Measurements from ENCODE around the gene GNLY.
A peak's percentile ranks its signal among the peaks of the same experiment; 100 is the strongest.
"Not testable (repeated sequence)": the region's sequence is repeated elsewhere in the genome, so short reads cannot be mapped to it uniquely, and the experiment has no call there.

The GNLY gene

DNA sequence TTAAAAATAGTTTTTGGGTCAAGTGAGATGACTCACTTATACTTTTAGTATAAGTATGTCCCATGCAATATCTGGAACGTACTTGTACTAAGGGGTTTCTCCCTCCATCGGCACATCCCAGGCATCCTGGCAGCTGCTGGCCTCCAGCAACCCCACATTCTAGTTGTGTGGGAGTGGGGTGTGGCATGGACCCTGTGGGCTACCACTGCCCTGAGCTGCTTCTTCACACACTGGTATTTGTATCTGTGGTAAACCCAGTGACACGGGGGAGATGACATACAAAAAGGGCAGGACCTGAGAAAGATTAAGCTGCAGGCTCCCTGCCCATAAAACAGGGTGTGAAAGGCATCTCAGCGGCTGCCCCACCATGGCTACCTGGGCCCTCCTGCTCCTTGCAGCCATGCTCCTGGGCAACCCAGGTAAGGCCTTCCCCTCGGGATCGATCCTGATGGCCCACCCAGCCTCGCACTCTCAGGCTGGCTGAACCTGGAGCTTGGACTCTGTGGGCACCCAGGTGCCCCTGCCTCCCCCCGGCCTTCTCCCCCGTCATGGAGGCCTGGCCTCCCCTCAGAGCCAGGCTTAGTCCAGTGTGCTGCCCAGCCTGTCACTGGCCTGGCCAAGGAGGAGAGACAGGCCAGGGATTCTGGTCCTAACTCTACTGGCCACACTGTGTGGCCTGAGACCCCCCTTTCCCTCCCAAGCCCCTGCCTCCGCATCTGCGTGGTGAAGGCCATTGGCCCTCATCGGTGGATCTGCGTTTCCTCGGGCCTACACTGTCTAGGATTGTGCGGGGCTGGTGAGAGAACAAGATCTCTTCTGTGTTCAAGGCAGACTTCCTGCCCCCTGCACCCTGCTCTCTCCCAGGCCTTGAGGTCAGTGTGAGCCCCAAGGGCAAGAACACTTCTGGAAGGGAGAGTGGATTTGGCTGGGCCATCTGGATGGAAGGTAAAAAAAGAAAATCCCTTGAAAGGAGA lies at the start of gene GNLY:
TSS of gene GNLY (plus strand) at position 307 of the 974 bp plus-strand sequence. CDS start at position 368, 61 bp downstream.
- DNase-seq (ENCODE audit: low read depth): no peak

- DNase-seq (ENCODE audit: low read depth): no peak
Measured at GRCh38 chr2:85644909-85645308, 49.2 kb upstream of the GNLY start.

DNA sequence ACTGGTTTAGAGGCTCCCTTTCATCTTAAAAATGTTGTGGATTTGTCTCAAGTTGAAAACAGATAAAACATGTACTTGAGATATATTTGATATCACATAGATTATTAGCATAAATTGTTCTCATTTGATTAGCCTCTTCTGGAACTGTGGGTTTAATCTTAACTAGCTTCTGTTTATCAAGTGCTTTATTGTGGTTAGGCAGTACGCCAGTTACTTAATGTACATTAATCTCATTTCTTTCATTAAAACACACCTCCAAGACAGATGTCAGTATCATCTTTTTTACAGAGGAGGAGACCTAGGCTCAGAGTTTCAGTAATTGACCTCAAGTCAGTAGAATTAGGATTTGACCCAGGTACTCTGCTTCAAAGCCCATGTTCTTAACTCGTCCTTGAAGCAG lies 48.0 kb upstream of the GNLY start:
- DNase-seq (ENCODE audit: low read depth): no peak

DNA sequence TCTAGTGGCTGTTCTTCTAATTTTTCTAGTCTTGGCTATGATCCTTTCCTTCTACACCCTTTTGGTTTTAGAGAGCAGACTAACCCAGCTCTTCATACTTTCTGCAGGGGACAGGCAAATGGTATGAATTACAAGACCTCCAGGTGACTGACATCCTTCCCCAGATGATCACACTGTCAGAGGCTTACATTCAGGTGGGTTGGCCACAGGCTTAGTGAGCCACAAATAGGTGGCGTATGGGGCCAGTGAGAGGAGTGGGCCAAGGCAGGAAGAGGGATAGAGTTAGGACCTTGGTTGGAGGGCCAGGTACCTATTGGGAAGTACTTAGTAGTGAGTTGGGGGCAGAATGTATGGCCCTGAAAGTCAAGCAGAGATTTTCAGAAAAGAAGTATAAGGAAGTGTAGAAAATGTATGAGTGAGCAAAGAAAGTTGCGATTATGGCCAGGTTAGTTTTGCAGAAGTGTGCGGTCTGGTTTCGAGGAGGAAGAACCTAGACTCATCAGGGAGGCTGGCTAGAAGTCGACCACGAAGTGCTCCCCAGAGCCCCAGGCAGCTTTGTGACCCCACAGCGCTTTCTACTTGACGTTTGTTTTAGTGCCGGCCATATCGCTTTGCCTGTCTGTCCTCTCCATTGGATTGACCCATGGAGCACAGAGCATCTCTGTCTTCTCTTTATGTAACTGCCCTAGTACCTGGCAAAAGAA lies 46.2 kb upstream of the GNLY start:
- no peak for DNase-seq (ENCODE audit: low read depth)

DNA sequence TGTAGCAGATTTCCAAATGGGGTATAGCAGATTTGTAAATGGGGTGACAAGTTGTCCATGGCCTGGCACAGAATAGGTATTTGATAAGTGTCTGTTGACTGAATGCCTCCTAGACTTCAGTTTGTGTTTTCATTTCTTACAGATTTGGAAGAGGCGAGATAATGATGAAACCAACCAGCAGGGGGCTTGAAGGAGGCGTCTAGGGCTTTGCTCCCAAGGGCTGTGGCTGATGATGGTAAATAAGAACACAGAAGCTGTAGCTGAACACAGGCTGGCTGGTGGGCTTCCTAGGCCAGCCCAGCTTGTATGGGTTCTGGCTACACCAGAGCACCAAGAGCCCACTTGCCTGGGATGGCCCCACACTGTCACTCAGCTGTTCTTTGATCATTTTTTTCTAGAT lies 45.5 kb upstream of the GNLY start:
- peak; percentile 79 for DNase-seq (ENCODE audit: low read depth)

DNA sequence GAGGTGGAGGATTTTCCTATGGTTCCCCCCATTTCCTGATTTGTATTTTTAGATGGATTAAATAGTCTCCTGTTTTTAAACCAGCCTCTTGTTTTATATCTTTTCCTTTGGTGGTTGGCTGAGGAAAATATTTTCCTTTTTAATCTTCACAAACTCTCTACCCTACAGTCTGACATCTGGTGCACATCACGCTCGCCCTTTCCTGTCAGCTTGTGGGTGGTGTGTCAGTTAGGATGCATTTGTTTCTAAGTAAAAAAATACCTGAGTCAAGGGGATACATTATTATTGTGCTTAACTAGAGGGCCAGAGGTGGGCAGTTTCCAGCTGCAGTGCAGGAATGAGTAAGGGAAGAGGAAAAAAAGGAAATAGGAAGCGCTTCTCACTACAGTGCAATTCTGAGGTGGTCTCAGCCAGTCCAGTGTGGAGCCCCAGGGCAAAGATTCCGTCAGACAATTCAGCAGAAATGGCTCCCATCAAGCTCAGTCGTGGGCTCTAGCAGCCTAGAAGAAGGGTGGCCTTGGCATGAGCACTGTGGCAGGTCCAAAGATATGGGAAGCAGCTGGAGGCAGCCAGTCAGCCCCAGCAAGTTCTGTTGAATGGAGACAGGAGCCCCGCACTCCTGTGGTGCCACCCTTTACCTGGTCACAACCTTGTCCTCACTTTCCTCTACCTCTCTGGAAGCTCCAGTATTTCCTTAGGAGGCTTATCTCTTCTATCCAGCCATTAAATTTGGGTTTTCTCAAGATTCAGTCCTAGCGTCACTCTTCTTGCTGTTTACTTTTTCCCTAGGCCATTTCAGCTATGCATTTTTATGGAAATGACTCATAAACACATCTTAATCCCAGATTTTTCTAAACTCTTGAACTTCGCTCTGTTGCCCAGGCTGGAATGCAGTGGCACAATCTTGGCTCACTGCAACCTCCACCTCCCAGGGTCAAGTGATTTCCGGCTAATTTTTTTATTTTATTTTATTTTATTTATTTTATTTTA lies 44.7 kb upstream of the GNLY start:
- DNase-seq (ENCODE audit: low read depth): peak; percentile 86

- DNase-seq (ENCODE audit: low read depth): no peak
Measured at GRCh38 chr2:85650456-85650855, 43.7 kb upstream of the GNLY start.

DNA sequence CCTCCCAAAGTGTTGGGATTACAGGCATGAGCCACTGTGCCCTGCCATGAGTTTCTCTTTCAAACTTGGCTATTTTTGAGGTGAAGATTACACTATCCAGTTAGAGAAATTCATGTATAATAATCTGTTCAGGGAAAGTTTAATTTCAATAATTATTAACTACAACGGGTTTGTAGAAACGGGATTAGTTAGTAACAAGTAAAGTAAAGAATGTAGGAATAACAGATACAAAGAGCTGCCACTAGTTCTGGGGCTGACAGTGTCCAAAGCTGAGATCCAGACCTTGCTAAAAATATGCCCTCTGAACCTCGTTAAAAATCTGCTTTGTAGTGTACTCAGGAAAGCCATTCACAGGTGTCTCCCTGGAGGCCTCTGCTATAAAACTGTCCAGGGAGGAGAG lies 43.1 kb upstream of the GNLY start:
- DNase-seq (ENCODE audit: low read depth): no peak

- DNase-seq (ENCODE audit: low read depth): no peak
Measured at GRCh38 chr2:85652056-85652455, 42.1 kb upstream of the GNLY start.

DNA sequence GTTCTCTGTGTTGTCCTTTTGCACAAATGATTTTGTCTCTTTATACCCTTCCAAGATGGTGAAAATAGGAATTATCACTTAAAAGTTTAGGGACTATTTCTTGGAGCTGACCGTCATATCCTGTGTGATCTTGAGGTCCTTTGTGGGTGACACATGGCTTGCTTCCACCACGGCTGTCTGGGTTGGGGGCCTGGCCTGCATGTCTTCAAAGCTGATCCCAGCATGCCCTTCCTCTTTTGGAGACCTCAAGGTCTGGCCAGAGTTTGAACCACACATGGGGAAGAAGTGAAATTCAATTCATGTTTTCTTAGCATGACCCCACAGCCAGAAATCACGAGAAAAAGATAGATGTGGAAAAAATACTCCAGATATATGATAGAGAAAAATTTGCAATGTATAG lies 40.2 kb upstream of the GNLY start:
- no peak for DNase-seq (ENCODE audit: low read depth)

DNA sequence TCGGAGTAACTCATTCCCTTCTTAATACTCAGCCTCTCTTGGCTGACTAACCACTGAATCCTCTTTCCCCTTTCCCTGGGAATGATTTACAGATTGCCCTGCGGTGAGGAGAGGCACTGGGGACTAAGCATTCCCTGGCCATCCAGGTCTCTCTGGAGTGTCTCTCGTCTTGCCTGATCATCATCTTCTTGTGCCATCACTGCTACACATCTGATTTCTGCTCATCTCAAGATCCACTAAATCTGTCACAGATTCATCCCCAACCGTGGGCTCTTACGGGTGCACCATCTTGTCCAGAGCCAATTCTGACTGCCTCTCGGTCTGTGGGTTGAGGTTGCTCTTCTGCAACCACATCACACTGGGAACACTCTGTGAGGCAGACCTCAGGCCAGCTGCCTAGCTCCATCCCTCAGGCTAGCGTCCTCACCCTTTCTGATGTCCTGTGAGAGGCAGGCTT lies 38.2 kb upstream of the GNLY start:
- DNase-seq (ENCODE audit: low read depth): peak; percentile 91

- peak; percentile 59 for DNase-seq (ENCODE audit: low read depth)
Measured at GRCh38 chr2:85656468-85656867, 37.7 kb upstream of the GNLY start.

GRCh38 chr2:85657399-85657798 lies 36.8 kb upstream of the GNLY start:
- not testable (repeated sequence) for DNase-seq (ENCODE audit: low read depth)

DNA sequence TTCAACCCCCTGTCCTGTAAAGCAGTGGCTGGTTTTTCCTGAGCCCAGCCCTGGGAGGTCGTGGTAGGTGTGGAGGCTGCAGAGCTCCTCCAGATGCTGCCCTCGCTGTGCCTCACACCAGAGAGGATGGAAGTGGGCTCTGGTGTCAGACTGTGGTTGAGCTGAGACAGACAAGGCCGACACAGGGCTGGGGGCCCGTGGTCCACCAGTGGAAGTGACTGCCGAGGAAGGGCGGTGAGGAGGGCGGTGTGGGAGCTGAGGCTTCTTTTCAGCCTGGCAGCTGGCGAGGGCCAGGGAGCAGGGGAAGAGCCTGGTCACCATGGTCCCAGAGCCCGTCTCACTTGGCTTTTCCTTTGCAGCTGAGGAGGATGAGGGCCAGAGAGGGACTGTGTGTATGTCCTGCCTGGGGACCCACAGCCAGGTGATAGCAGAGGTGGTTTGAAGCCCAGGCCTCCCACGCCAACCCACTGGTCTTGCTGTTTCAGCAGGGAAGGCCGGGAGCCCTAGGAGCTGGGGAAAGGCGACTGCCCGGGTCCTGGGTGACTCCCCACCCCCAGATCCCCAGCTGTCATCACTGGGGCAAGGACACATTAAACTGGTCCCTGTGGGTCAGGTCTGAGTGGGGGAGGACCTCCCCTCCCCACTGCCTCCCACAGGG lies 34.7 kb upstream of the GNLY start:
- no peak for DNase-seq (ENCODE audit: low read depth)

- DNase-seq (ENCODE audit: low read depth): not testable (repeated sequence)
Measured at GRCh38 chr2:85660301-85660700, 33.9 kb upstream of the GNLY start.

GRCh38 chr2:85660725-85661124 lies 33.4 kb upstream of the GNLY start:
- DNase-seq (ENCODE audit: low read depth): no peak

GRCh38 chr2:85661139-85661858 lies 32.9 kb upstream of the GNLY start:
- DNase-seq (ENCODE audit: low read depth): no peak

DNA sequence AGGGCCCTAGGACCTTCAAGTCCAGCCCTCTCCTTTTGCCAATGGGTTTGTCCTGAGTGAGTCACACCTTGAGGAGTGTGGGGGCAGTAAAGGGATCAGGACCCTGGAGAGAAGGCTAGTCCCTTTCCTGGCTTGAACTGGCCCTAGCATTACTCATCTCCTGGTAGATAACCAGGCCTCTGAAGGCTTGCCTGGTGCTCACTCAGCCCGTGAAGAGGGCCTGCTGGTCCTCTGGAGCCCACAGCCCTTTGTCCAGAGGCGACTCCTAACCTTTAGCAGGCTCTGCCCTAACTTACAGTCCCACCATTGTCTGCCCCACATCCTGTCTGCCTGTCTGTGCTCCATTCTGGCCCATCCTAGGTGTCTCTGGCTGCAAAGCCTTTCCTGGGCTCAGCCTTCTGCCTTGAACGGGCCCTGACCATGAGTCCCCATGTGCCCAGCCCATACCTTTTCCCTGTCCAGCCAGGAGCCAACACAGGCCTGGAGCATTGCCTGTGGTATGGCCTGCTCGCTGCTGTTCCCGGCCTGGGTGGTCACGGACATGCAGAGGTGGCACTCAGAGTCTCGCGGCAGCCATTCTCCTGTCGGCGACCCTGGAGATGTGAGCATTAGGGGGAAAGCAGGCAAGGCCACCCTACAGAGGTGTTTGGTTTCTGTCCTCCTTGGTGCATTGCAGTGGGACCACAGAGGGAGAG lies 31.1 kb upstream of the GNLY start:
- DNase-seq (ENCODE audit: low read depth): peak; percentile 97

DNA sequence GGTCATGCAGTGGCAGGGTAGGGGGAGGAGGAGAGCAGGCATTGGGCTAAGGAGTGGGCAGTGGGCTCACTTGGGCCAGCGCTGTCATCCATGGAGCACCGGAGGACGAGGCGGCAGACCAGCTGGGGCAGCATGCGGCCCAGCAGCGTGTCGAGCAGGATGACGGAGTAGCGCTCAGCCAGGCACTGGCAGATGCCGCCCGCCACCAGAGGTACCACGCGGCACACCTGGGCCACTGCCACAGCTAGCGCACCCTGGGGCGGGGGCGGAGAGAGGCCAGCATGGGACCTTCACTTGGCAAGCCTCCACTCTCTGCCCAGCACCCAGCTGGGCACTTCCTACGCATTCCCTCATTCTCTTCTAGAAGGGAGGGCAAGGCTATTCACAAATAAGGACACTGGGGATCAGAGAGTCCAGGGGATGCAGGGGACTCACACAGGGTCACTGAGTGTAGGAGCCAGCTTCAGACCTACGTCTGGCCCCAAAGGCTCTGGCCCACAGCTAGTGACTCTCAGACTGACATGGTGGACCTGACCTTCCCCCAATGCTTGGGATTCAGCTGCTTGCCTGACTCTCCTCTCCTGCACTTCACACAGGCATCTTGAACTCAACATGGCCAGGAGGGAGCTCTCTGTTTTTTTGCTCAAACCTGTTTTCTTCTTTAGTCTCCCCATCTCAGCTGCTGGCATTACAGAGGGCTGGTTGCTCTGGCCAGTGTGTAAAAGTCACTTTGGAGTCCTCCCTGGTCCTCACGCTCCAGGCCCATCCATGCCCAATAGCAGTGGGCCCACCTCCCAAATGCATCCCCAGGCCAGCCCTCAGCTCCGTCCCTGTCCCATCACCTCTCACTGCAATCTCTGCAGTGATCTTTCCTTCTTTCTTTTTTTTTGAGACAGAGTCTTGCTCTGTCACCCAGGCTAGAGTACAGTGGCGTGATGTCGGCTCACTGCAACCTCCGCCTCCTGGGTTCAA lies 30.3 kb upstream of the GNLY start:
- DNase-seq (ENCODE audit: low read depth): no peak

Data from ELR (cell line).